Measurements from ENCODE around the gene ATAD3C. TPM values are rescaled to one million over a fixed set of nuclear protein-coding genes. Genes with fewer than 3 reads are reported as not detected.
"Not testable (repeated sequence)": the region's sequence is repeated elsewhere in the genome, so short reads cannot be mapped to it uniquely, and the experiment has no call there.

Gene ATAD3C
- total RNA-seq, 4 donors from 2014 or later = 0.32 to 2.4 (median 0.58) TPM

DNA sequence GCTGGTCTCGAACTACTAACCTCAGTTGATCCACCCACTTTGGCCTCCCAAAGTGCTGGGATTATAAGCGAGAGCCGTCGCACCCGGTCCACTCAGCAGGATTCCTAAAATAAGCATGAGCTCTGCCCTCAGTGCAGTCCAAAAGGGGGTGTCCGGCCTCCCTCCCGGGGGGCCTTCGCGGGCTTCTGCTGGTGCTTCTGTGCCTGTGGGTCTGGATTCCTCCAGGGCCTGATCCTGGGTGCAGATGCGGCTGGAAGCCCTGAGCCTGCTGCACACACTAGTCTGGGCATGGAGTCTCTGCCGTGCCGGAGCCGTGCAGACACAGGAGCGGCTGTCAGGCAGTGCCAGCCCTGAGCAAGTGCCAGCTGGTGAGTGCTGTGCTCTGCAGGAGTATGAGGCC is 67.4 kb downstream of the ATAD3C start:
- H3K9me3 ChIP-seq; H3K27me3 ChIP-seq; DNase-seq (ENCODE audit: extremely low spot score); H3K4me3 ChIP-seq; intact Hi-C loops (cut with DNase I); H3K27ac ChIP-seq (replicated peaks in 1 of 4): not testable (repeated sequence)
- peaks cover 0 to 12% (median 8%) of the 10 kb centered on the region in 4 donors for H3K4me1 ChIP-seq
- peaks cover 8 to 57% (median 50%) of the 10 kb centered on the region in 4 donors for H3K36me3 ChIP-seq
- WGBS = 88% methylated on average over 10 of the region's 14 CpGs

DNA sequence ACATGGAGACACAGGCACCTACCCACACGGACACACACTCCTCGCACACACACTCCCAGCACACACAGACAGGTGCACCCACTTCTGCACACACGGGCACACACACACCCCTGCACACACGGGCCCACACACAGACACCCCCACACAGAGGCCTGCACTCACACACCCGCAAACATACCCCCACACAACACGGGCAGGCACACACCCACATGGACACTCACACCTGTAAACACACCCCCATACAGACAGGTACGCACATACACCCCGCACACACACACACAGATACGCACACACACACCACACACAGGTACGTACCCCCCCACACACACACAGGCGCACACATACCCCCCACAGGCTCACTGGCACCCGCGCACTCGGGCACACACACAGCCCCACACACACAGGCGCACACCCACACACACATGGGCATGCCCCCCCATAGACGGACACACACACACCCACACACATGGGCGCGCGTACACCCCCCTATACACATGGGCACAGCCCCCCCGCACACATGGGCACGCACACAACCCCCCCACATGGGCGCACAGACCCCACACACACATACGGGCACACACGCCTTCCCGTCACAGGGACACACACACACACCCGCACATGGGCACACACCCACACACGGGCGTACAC is 68.6 kb downstream of the ATAD3C start:
- H3K4me3 ChIP-seq = no peak overlapping the region
- intact Hi-C loops (cut with DNase I) = no loop called here
- no peaks in the 10 kb centered on the region for H3K27me3 ChIP-seq
- peaks cover 0 to 7% (median 6%) of the 10 kb centered on the region in 4 donors for H3K4me1 ChIP-seq
- peaks cover 8 to 69% (median 56%) of the 10 kb centered on the region in 4 donors for H3K36me3 ChIP-seq
- H3K27ac ChIP-seq (replicated peaks in 1 of 4) = no peak overlapping the region
- no peak for DNase-seq (ENCODE audit: extremely low spot score)
- H3K9me3 ChIP-seq = no peaks in the 10 kb centered on the region
- WGBS = 88% methylated on average over 22 of the region's 28 CpGs
- TF ChIP-seq EP300 (IDR thresholded peaks at IDR 0.05) (no peak), POLR2A (IDR thresholded peaks at IDR 0.05; ENCODE audit: low read depth) (no peak)

DNA sequence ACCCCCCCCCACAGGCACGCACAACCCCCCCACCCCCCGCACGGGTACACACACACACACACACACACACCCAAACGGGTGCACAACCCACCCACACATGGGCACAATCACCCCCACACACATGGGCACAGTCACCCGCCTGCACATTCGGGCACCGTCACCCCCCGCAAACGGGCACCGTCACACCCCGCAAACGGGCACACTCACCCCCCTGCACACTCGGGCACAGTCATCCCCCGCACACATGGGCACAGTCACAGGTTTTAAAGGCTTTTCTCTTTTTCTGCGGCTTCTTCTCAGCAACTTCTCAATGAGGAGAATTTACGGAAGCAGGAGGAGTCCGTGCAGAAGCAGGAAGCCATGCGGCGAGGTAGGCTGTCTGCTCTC is 69.1 kb downstream of the ATAD3C start:
- 96% methylated on average over 19 of the region's 19 CpGs for WGBS
- H3K36me3 ChIP-seq = peaks cover 8 to 74% (median 62%) of the 10 kb centered on the region in 4 donors
- intact Hi-C loops (cut with DNase I); DNase-seq (ENCODE audit: extremely low spot score); H3K27ac ChIP-seq (replicated peaks in 1 of 4); H3K9me3 ChIP-seq; H3K4me3 ChIP-seq; H3K27me3 ChIP-seq; H3K4me1 ChIP-seq: not testable (repeated sequence)

Other genes with a start within 250 kb of the ATAD3C start
- under 1 TPM in 2 of 4 donors, not detected in 2; 0.29 to 0.66 TPM for gene TNFRSF18, start 243.1 kb upstream of the ATAD3C start, total RNA-seq
- gene TNFRSF4, start 235.5 kb upstream of the ATAD3C start, total RNA-seq = 1 to 10 TPM in 2 of 4 donors, under 1 TPM in 2; 0.50 to 2.1 (median 0.93) TPM
- gene SDF4, start 217.7 kb upstream of the ATAD3C start, total RNA-seq = 100 to 1,000 TPM in 3 of 4 donors, 10 to 100 TPM in 1; 88.5 to 125 (median 107) TPM
- 10 to 100 TPM; 10.4 to 24.6 (median 21.0) TPM for gene B3GALT6, start 217.5 kb upstream of the ATAD3C start, total RNA-seq
- gene C1QTNF12, start 203.0 kb upstream of the ATAD3C start, total RNA-seq = under 1 TPM in 2 of 4 donors, not detected in 2; 0.33 to 0.52 TPM
- gene UBE2J2, start 175.8 kb upstream of the ATAD3C start, total RNA-seq = 10 to 100 TPM; 34.9 to 61.4 (median 49.5) TPM
- 1 to 10 TPM in 3 of 4 donors, under 1 TPM in 1; 0.83 to 4.1 (median 1.9) TPM for gene SCNN1D, start 169.3 kb upstream of the ATAD3C start, total RNA-seq
- 10 to 100 TPM; 34.8 to 63.2 (median 47.4) TPM for gene ACAP3, start 141.8 kb upstream of the ATAD3C start, total RNA-seq
- 10 to 100 TPM; 10.3 to 24.7 (median 21.7) TPM for gene PUSL1, start 141.1 kb upstream of the ATAD3C start, total RNA-seq
- 100 to 1,000 TPM in 1 of 4 donors, 10 to 100 TPM in 3; 75.9 to 121 (median 87.8) TPM for gene INTS11, start 125.0 kb upstream of the ATAD3C start, total RNA-seq
- 10 to 100 TPM; 15.4 to 44.9 (median 31.5) TPM for gene CPTP, start 124.9 kb upstream of the ATAD3C start, total RNA-seq
- gene TAS1R3, start 118.4 kb upstream of the ATAD3C start, total RNA-seq = under 1 TPM in 2 of 4 donors, not detected in 2; 0.17 to 0.32 TPM
- gene DVL1, start 100.3 kb upstream of the ATAD3C start, total RNA-seq = 100 to 1,000 TPM in 2 of 4 donors, 10 to 100 TPM in 2; 66.9 to 141 (median 114) TPM
- 100 to 1,000 TPM in 2 of 4 donors, 10 to 100 TPM in 2; 68.5 to 129 (median 87.2) TPM for gene MXRA8, start 91.1 kb upstream of the ATAD3C start, total RNA-seq
- gene AURKAIP1, start 74.5 kb upstream of the ATAD3C start, total RNA-seq = 100 to 1,000 TPM in 3 of 4 donors, 10 to 100 TPM in 1; 98.4 to 152 (median 117) TPM
- 100 to 1,000 TPM in 2 of 4 donors, 10 to 100 TPM in 2; 73.4 to 136 (median 108) TPM for gene CCNL2, start 50.4 kb upstream of the ATAD3C start, total RNA-seq
- 100 to 1,000 TPM; 144 to 175 (median 155) TPM for gene MRPL20, start 42.4 kb upstream of the ATAD3C start, total RNA-seq
- 10 to 100 TPM in 2 of 4 donors, 1 to 10 TPM in 2; 8.1 to 19.2 (median 9.8) TPM for gene ANKRD65, start 28.4 kb upstream of the ATAD3C start, total RNA-seq
- 100 to 1,000 TPM in 2 of 4 donors, 10 to 100 TPM in 2; 99.7 to 168 (median 116) TPM for gene VWA1, start 14.0 kb upstream of the ATAD3C start, total RNA-seq
- gene ATAD3B, start 22.1 kb downstream of the ATAD3C start, total RNA-seq = 10 to 100 TPM in 2 of 4 donors, 1 to 10 TPM in 2; 9.7 to 14.9 (median 10.0) TPM
- gene ATAD3A, start 62.5 kb downstream of the ATAD3C start, total RNA-seq = 10 to 100 TPM; 18.3 to 29.3 (median 25.2) TPM
- gene TMEM240, start 90.9 kb downstream of the ATAD3C start, total RNA-seq = 10 to 100 TPM in 2 of 4 donors, 1 to 10 TPM in 2; 8.7 to 22.1 (median 13.9) TPM
- gene SSU72, start 125.2 kb downstream of the ATAD3C start, total RNA-seq = 100 to 1,000 TPM in 2 of 4 donors, 10 to 100 TPM in 2; 78.7 to 134 (median 112) TPM
- 1 to 10 TPM in 1 of 4 donors, under 1 TPM in 2, not detected in 1; 0.50 to 1.9 (median 0.84) TPM for gene FNDC10, start 150.4 kb downstream of the ATAD3C start, total RNA-seq
- 10 to 100 TPM; 33.6 to 99.9 (median 74.6) TPM for gene MIB2, start 165.8 kb downstream of the ATAD3C start, total RNA-seq
- 10 to 100 TPM in 3 of 4 donors, 1 to 10 TPM in 1; 3.2 to 19.5 (median 14.0) TPM for gene MMP23B, start 182.5 kb downstream of the ATAD3C start, total RNA-seq
- 10 to 100 TPM; 27.2 to 68.9 (median 33.0) TPM for gene CDK11B, start 209.3 kb downstream of the ATAD3C start, total RNA-seq
- 10 to 100 TPM; 25.7 to 65.0 (median 35.6) TPM for gene SLC35E2B, start 243.1 kb downstream of the ATAD3C start, total RNA-seq